Activated naive CD8-positive, alpha-beta T cell treated with anti-CD3 and anti-CD28 coated beads, Interleukin-2, amount 50 U/mL, for 24 hours (primary cell): ENCODE measurements around the gene LSMEM2.

Experiments used
- ATAC-seq: fragments of 150-1000 bp; cut with Tn5 transposase; one replicate; pipeline ENCODE4 v1.10.0; 2021
- DNase-seq: peaks from one replicate; pipeline ENCODE4 v3.0.0; 2021
- H3K27ac Mint-ChIP-seq: one replicate; pipeline ENCODE4 v1.8.0; 2021; ENCODE audit warnings: mild to moderate bottlenecking, mixed read lengths
- H3K27me3 Mint-ChIP-seq: one replicate; pipeline ENCODE4 v1.8.0; 2021; ENCODE audit warnings: mixed read lengths
- H3K36me3 Mint-ChIP-seq: one replicate; pipeline ENCODE4 v1.8.0; 2021; ENCODE audit warnings: low read depth, mixed read lengths
- H3K4me1 Mint-ChIP-seq: one replicate; pipeline ENCODE4 v1.8.0; 2021; ENCODE audit warnings: mixed read lengths
- H3K4me3 Mint-ChIP-seq: one replicate; pipeline ENCODE4 v1.8.0; 2021; ENCODE audit warnings: mild to moderate bottlenecking, moderate library complexity, mixed read lengths
- H3K9me3 Mint-ChIP-seq: one replicate; pipeline ENCODE4 v1.8.0; 2021; ENCODE audit warnings: mixed read lengths

LSMEM2 gene

GRCh38 chr3:50278880-50279224 lies at the start of gene LSMEM2:
Gene LSMEM2 (plus strand): TSS chr3:50279087. CDS start chr3:50279114, 27 bp downstream.
- Mint-ChIP-seq H3K4me1 (peaks cover 20% of the 10 kb centered on the region), H3K4me3 (no peak within 1 kb of the TSS), H3K27me3 (peaks cover 32% of the 10 kb centered on the region), H3K27ac (no peak within 1 kb of the TSS), H3K9me3 (no peaks in the 10 kb centered on the region), H3K36me3 (no peaks in the 10 kb centered on the region)
- ATAC-seq (no peak), DNase-seq (no peak)

DNA sequence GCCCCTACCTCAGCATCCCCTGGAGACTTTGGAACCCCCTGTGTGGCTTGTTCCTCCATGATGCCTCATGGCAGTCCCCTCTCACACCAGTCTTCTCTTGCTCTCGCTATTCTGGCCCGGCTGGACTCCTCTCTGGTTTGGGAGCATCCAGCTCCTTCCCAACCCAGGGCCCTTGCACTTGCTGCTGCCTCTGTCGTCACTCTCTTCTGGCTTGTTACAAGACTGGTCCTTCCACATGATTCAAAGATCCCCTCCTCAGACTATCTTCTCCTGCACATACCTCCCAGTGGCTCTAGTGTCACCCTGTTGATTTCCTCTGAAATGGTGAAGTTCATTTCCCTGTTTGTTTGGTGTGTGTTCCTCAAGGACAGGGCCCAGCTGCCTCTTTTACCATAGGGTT lies 49.4 kb upstream of the LSMEM2 start:
- no peak for ATAC-seq
- Mint-ChIP-seq H3K4me1 (peaks cover 32% of the 10 kb centered on the region), H3K27ac (no peak overlapping the region), H3K4me3 (no peak overlapping the region), H3K27me3 (peaks cover 5% of the 10 kb centered on the region), H3K36me3 (no peaks in the 10 kb centered on the region), H3K9me3 (no peaks in the 10 kb centered on the region)
- no peak for DNase-seq

GRCh38 chr3:50230104-50230793 lies 48.6 kb upstream of the LSMEM2 start:
- ATAC-seq (no peak), DNase-seq (no peak)
- Mint-ChIP-seq H3K9me3 (no peaks in the 10 kb centered on the region), H3K27ac (no peak overlapping the region), H3K4me3 (no peak overlapping the region), H3K4me1 (peaks cover 37% of the 10 kb centered on the region), H3K27me3 (no peaks in the 10 kb centered on the region), H3K36me3 (no peaks in the 10 kb centered on the region)

GRCh38 chr3:50230794-50231125 lies 48.1 kb upstream of the LSMEM2 start:
- no peak overlapping the region for H3K4me3 Mint-ChIP-seq

DNA sequence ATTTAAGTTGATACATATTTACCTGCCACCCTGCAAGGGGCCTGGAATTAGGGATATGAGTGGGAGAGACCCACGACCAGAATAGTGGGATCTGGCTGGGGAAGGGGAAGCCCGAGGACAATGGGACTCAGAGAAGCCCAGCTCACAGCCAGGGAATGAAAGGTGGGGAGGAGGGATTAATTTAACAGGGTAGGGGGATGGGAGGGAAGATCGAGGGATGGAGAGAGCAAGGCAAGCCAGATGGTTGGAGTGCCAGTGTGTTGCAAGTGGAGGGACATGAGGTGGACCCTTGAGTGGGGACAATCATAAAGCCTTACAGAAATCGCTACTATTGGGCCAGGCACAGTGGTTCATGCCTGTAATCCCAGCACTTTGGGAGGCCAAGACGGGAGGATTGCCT lies 47.3 kb upstream of the LSMEM2 start:
- Mint-ChIP-seq H3K27ac (no peak overlapping the region), H3K36me3 (no peaks in the 10 kb centered on the region), H3K27me3 (no peaks in the 10 kb centered on the region), H3K4me1 (peaks cover 30% of the 10 kb centered on the region), H3K9me3 (no peaks in the 10 kb centered on the region), H3K4me3 (no peak overlapping the region)
- ATAC-seq (no peak), DNase-seq (no peak)

More at GRCh38 chr3:50230794-50231125, 48.1 kb upstream of the LSMEM2 start:
- H3K36me3 Mint-ChIP-seq = no peaks in the 10 kb centered on the region
- no peaks in the 10 kb centered on the region for H3K27me3 Mint-ChIP-seq
- DNase-seq (no peak), ATAC-seq (no peak)
- no peaks in the 10 kb centered on the region for H3K9me3 Mint-ChIP-seq
- peaks cover 37% of the 10 kb centered on the region for H3K4me1 Mint-ChIP-seq
- no peak overlapping the region for H3K27ac Mint-ChIP-seq

DNA sequence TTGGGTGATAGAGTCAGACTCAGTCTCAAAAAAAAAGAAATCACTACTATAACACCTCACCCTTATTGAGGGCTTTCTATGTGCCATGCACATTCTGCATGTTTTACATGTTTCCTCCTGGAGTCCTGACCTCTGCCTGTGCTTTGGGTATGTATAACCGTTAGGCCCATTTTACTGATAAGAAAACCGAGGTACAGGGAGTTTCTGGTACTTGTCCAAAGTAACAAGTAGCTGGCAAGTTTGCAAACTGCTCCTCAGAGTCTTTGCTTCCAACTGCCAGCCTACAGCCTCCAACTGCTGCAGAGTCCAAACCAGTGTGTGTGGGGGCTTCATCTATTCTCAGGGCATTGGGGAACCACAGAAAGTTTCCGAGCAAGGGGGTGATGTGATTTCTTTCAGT lies 46.6 kb upstream of the LSMEM2 start:
- no peaks in the 10 kb centered on the region for H3K36me3 Mint-ChIP-seq
- H3K4me3 Mint-ChIP-seq = no peak overlapping the region
- no peaks in the 10 kb centered on the region for H3K9me3 Mint-ChIP-seq
- ATAC-seq = no peak
- no peaks in the 10 kb centered on the region for H3K27me3 Mint-ChIP-seq
- H3K27ac Mint-ChIP-seq = no peak overlapping the region
- H3K4me1 Mint-ChIP-seq = peaks cover 27% of the 10 kb centered on the region
- DNase-seq = no peak

DNA sequence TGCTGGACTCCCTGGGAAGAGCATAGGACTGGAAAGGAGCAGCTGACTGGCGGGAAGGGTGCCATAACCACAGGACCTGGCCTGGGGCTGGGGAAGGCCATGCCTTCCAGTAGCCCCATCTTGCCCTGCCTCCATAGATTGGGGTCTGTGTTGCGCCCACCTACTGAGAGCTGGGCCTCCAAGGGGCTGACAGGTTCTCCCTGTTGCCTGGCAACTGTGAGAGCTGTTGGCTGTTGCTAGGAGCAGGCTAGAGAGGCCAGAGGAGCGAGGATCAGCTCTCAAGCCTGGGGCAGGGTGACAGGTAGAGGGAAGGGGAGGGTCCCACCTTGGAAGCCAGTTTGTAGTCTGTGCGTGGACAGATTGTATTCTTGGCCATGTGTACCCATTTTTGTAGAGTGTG lies 45.7 kb upstream of the LSMEM2 start:
- H3K27me3 Mint-ChIP-seq = no peaks in the 10 kb centered on the region
- peaks cover 23% of the 10 kb centered on the region for H3K4me1 Mint-ChIP-seq

DNA sequence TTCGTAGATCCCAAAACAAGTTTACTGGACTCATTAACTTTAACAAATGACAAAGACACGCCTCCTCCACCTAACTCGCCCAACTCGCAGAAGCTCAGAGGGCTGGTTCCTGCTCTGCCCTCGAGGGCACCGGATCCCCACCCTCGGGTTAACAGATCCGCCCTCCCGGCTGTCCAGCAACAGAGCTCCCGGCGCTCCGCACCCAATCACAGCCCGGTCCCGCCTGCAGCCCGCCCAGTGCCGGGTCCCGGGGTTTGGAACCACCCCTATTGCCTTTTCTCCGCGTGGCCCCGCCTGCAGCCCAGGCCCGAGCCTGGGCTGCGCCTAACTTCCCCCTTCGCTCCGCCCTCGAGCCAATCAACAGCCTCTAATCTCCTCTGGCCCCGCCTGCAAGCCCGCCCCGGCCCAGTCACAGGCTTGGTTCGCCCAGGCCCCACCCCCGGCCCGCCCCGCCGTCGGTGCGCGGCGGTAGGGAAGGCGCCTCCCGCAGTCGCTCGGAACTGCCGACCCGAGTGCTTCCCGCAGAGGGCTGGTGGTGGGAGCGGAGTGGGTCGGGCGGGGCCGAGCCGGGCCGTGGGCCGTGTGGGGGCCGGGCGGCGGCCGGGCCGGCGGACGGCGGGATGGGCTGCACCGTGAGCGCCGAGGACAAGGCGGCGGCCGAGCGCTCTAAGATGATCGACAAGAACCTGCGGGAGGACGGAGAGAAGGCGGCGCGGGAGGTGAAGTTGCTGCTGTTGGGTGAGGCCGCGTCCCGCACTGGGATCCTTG lies 43.0 kb upstream of the LSMEM2 start, which contains the start of gene GNAI2:
TSS of gene GNAI2 (plus strand) at position 489 of the 768 bp plus-strand sequence. CDS start at position 621, 132 bp downstream.
- Mint-ChIP-seq H3K4me1 (peaks cover 39% of the 10 kb centered on the region), H3K4me3 (peak within 1 kb of the TSS; percentile 98), H3K27me3 (no peaks in the 10 kb centered on the region), H3K36me3 (peaks cover 3% of the 10 kb centered on the region), H3K27ac (peak within 1 kb of the TSS; percentile 93), H3K9me3 (no peaks in the 10 kb centered on the region)
- ATAC-seq (peak; percentile 95), DNase-seq (peak; percentile 99)

More for the DNA sequence above, 45.7 kb upstream of the LSMEM2 start:
- Mint-ChIP-seq H3K36me3 (no peaks in the 10 kb centered on the region), H3K27ac (no peak overlapping the region), H3K4me3 (no peak overlapping the region), H3K9me3 (no peaks in the 10 kb centered on the region)
- DNase-seq = no peak
- ATAC-seq = no peak

GRCh38 chr3:50236484-50237132 lies 42.3 kb upstream of the LSMEM2 start:
- ATAC-seq (no peak), DNase-seq (no peak)
- Mint-ChIP-seq H3K4me3 (peak overlapping the region; percentile 98), H3K27me3 (no peaks in the 10 kb centered on the region), H3K36me3 (peaks cover 3% of the 10 kb centered on the region), H3K4me1 (peaks cover 45% of the 10 kb centered on the region), H3K27ac (peak overlapping the region; percentile 93), H3K9me3 (no peaks in the 10 kb centered on the region)

GRCh38 chr3:50237133-50237651 lies 41.7 kb upstream of the LSMEM2 start:
- Mint-ChIP-seq H3K27ac (peak overlapping the region; percentile 93), H3K36me3 (peaks cover 3% of the 10 kb centered on the region), H3K4me3 (peak overlapping the region; percentile 98), H3K27me3 (no peaks in the 10 kb centered on the region), H3K4me1 (peaks cover 51% of the 10 kb centered on the region), H3K9me3 (no peaks in the 10 kb centered on the region)
- DNase-seq (peak; percentile 41), ATAC-seq (no peak)

DNA sequence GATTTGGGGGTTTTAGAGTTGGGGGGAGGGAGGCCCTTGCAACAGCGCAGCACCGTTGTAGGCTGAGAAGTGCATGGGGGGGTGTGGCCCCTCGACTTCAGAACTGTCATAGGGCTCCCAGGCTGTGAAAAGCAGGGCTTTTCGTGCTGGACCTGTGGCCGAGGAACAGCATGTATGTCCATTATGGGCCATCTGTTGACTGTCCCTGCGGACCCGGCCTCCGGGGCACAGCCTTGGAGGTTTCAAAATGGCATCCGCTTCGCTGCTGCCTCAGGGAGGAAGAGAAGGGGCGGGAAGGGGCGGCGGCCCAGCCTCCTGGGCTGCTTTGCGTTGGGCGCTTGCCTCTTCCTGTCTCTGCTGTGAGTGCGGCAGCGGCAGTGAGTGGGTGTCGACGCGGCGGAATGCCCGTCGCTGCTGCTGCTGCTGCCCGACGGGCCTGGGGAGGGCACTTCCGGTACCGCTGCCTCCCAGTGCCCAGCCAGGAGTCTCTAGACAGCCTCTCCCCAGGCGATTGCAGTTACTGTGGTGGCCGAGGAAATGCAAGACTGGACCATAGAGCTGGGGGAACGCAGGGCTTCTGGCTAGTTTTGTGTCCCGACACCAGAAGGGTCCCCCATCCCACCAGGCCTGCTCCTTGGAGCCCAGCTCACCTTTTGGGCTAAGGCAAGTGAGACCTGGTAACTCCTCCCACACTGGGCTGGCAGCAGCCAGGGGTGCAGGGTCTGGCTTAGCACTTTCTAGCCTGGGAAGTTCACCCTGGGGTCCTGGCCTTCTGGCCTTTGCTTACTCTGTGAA lies 40.9 kb upstream of the LSMEM2 start:
- Mint-ChIP-seq H3K27ac (peak overlapping the region; percentile 93), H3K36me3 (peaks cover 3% of the 10 kb centered on the region), H3K27me3 (no peaks in the 10 kb centered on the region), H3K4me1 (peaks cover 57% of the 10 kb centered on the region), H3K4me3 (peak overlapping the region; percentile 98), H3K9me3 (no peaks in the 10 kb centered on the region)
- DNase-seq (peak; percentile 88), ATAC-seq (peak; percentile 51)

- no peaks in the 10 kb centered on the region for H3K27me3 Mint-ChIP-seq
- DNase-seq = no peak
- H3K4me3 Mint-ChIP-seq = peak overlapping the region; percentile 98
- peaks cover 4% of the 10 kb centered on the region for H3K36me3 Mint-ChIP-seq
- no peak for ATAC-seq
- no peaks in the 10 kb centered on the region for H3K9me3 Mint-ChIP-seq
- peak overlapping the region; percentile 93 for H3K27ac Mint-ChIP-seq
- peaks cover 61% of the 10 kb centered on the region for H3K4me1 Mint-ChIP-seq
Measured at GRCh38 chr3:50238549-50239026, 40.3 kb upstream of the LSMEM2 start.

GRCh38 chr3:50239649-50240048 lies 39.2 kb upstream of the LSMEM2 start:
- Mint-ChIP-seq H3K9me3 (no peaks in the 10 kb centered on the region), H3K4me1 (peaks cover 71% of the 10 kb centered on the region), H3K27ac (peak overlapping the region; percentile 93), H3K27me3 (no peaks in the 10 kb centered on the region), H3K4me3 (peak overlapping the region; percentile 53), H3K36me3 (peaks cover 9% of the 10 kb centered on the region)
- ATAC-seq (no peak), DNase-seq (no peak)

DNA sequence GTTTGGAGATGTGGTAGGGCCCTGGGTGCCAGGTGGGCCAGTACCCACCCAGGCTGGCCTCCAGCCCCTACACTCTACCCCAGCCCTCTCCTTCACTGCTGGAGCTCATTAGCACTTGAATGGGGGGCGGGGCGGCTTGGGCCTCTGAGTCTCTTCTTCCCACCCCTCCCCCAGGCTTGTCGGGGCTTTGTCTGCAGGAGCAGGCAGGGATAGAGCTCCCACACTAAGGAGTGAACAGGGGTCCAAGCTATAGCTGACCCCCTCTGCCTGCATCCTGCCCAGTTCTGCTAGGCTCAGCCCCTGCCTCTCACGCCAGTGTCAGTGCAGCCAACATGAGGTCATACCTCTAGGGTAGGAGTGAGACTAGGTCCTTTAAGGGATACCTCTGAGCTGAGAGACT lies 37.7 kb upstream of the LSMEM2 start:
- Mint-ChIP-seq H3K27me3 (no peaks in the 10 kb centered on the region), H3K9me3 (no peaks in the 10 kb centered on the region), H3K36me3 (peaks cover 9% of the 10 kb centered on the region)

More for the DNA sequence above, 37.7 kb upstream of the LSMEM2 start:
- Mint-ChIP-seq H3K4me1 (peaks cover 77% of the 10 kb centered on the region), H3K4me3 (peak overlapping the region; percentile 61), H3K27ac (peak overlapping the region; percentile 95)
- ATAC-seq (no peak), DNase-seq (no peak)
